T1000 (cell line): ENCODE measurements around the gene PIGN.

Experiments used
- DNase-seq: peaks from one replicate; lab custom pipeline; 2025; ENCODE audit warnings: mixed read lengths; lab: John Stamatoyannopoulos, UW

PIGN gene

GRCh38 chr18:62106271-62106670, 80.6 kb downstream of the PIGN start:
- DNase-seq: no peak

GRCh38 chr18:62105376-62105775, 81.5 kb downstream of the PIGN start:
- no peak for DNase-seq

- DNase-seq: no peak
These were observed 84.6 kb downstream of the PIGN start for GRCh38 chr18:62102221-62102620.

GRCh38 chr18:62101321-62101721, 85.5 kb downstream of the PIGN start:
- no peak for DNase-seq

GRCh38 chr18:62098960-62099359, 87.9 kb downstream of the PIGN start:
- no peak for DNase-seq

- no peak for DNase-seq
These were observed 89.2 kb downstream of the PIGN start for GRCh38 chr18:62097698-62098097.

- DNase-seq: no peak
These were observed 95.3 kb downstream of the PIGN start for GRCh38 chr18:62091487-62092120.

GRCh38 chr18:62089174-62089573, 97.7 kb downstream of the PIGN start:
- DNase-seq: no peak

GRCh38 chr18:62088156-62088555, 98.7 kb downstream of the PIGN start:
- DNase-seq: no peak

- DNase-seq: no peak
These were observed 101.1 kb downstream of the PIGN start for GRCh38 chr18:62085756-62086155.

- DNase-seq: no peak
These were observed 105.0 kb downstream of the PIGN start for GRCh38 chr18:62081761-62082294.

- no peak for DNase-seq
These were observed 105.6 kb downstream of the PIGN start for GRCh38 chr18:62081248-62081647.

- DNase-seq: no peak
These were observed 106.5 kb downstream of the PIGN start for GRCh38 chr18:62080172-62080900.

- no peak for DNase-seq
These were observed 113.2 kb downstream of the PIGN start for GRCh38 chr18:62073461-62074281.

- no peak for DNase-seq
These were observed 114.5 kb downstream of the PIGN start for GRCh38 chr18:62072370-62072769.

GRCh38 chr18:62071071-62071470, 115.8 kb downstream of the PIGN start:
- no peak for DNase-seq

GRCh38 chr18:62070302-62070701, 116.6 kb downstream of the PIGN start:
- DNase-seq: no peak

- no peak for DNase-seq
These were observed 117.3 kb downstream of the PIGN start for GRCh38 chr18:62069556-62069955.

GRCh38 chr18:62066102-62066818, 120.6 kb downstream of the PIGN start:
- DNase-seq: no peak

GRCh38 chr18:62064361-62064760, 122.5 kb downstream of the PIGN start:
- DNase-seq: no peak

- DNase-seq: no peak
These were observed 124.9 kb downstream of the PIGN start for GRCh38 chr18:62061821-62062478.
